Liver (tissue), 9 donors: ENCODE data around the gene MCF2L. TPM values are rescaled to one million over a fixed set of nuclear protein-coding genes. Genes with fewer than 3 reads are reported as not detected.

Experiments used
- DNase-seq: peaks from one replicate; pipeline ENCODE4 v3.0.0-alpha.2; 2017; ENCODE audit warnings: low spot score
- H3K27ac ChIP-seq, 2 donors: one replicate each; pipeline ENCODE4 v1.7.0; 2013; ENCODE audit warnings: inconsistent platforms in 2 of 2, low read length in 2 of 2, control low read depth in 1 of 2, low read depth in 1 of 2, mild to moderate bottlenecking in 1 of 2
- H3K27me3 ChIP-seq, 4 donors: one replicate each; pipeline versions ENCODE4 v1.6.1 to v1.7.0; 2013; ENCODE audit warnings: low read length in 3 of 4, inconsistent platforms in 1 of 4, mild to moderate bottlenecking in 1 of 4, moderate library complexity in 1 of 4; ENCODE audit not compliant: control insufficient read depth in 4 of 4, insufficient read depth in 4 of 4
- H3K36me3 ChIP-seq, 4 donors: one replicate each; pipeline versions ENCODE4 v1.6.1 to v1.7.0; 2013; ENCODE audit warnings: low read length in 3 of 4, mild to moderate bottlenecking in 3 of 4, low read depth in 1 of 4, moderate library complexity in 1 of 4; ENCODE audit not compliant: control insufficient read depth in 4 of 4, insufficient read depth in 3 of 4
- H3K4me1 ChIP-seq, 4 donors: one replicate each; pipeline versions ENCODE4 v1.6.1 to v1.7.0; 2013; ENCODE audit warnings: low read length in 3 of 4, mild to moderate bottlenecking in 3 of 4, moderate library complexity in 1 of 4; ENCODE audit not compliant: control insufficient read depth in 4 of 4, insufficient read depth in 4 of 4
- H3K4me3 ChIP-seq, 3 donors: one replicate each; pipeline versions ENCODE4 v1.6.1 to v1.7.0; 2013; ENCODE audit warnings: low read length in 3 of 3, control low read depth in 1 of 3, low read depth in 1 of 3, mild to moderate bottlenecking in 1 of 3
- H3K9ac ChIP-seq, 2 donors: one replicate each; pipeline ENCODE4 v1.7.0; 2013; ENCODE audit warnings: low read length in 2 of 2, mild to moderate bottlenecking in 2 of 2, moderate library complexity in 2 of 2, control low read depth in 1 of 2, low read depth in 1 of 2
- H3K9me3 ChIP-seq, 4 donors: one replicate each; pipeline versions ENCODE4 v1.6.1 to v1.7.0; 2013; ENCODE audit warnings: low read length in 3 of 4; ENCODE audit not compliant: control insufficient read depth in 4 of 4
- EGR1 ChIP-seq, 2 donors: IDR thresholded peaks; 2 replicates each; pipeline ENCODE4 v1.6.1; 2016 to 2018; ENCODE audit warnings: antibody characterized with exemption in 2 of 2, low read depth in 2 of 2
- RAD21 ChIP-seq, 2 donors: IDR thresholded peaks; 2 replicates each; pipeline ENCODE4 v1.6.1; 2016; ENCODE audit warnings: antibody characterized with exemption in 2 of 2, mild to moderate bottlenecking in 2 of 2
- REST ChIP-seq: IDR thresholded peaks from 2 replicates; pipeline ENCODE4 v1.6.1; 2016; ENCODE audit warnings: antibody characterized with exemption, mild to moderate bottlenecking
- RXRA ChIP-seq, 2 donors: IDR thresholded peaks; 2 replicates each; pipeline ENCODE4 v1.6.1; 2017 to 2018; ENCODE audit warnings: antibody characterized with exemption in 2 of 2, mild to moderate bottlenecking in 1 of 2
- SP1 ChIP-seq: IDR thresholded peaks from 2 replicates; pipeline ENCODE4 v1.6.1; 2018; ENCODE audit warnings: antibody characterized with exemption, mild to moderate bottlenecking
- YY1 ChIP-seq: IDR thresholded peaks from 2 replicates; pipeline ENCODE4 v1.6.1; 2016; ENCODE audit warnings: antibody characterized with exemption, mild to moderate bottlenecking
- WGBS: extraction: QIAGEN DNeasy Blood & Tissue Kit; methylation state at CpG from one replicate; pipeline ENCODE4 v1.1.7; 2013; 5-methylcytosine and 5-hydroxymethylcytosine counted together
- polyA plus RNA-seq, 2 donors: library from polyadenylated mRNA; stranded (reverse) in 1 of 2; unstranded in 1 of 2; fragments of 200-250 nt in 1 of 2; fragments of >200 nt in 1 of 2; fragmentation: Nextera tagmentation in 1 of 2; extraction: Ambion mirVana in 1 of 2; gene quantifications; one replicate each; pipeline versions ENCODE4 v1.2.1 to v1.2.3, GENCODE V29; 2013 to 2015
- total RNA-seq, 2 donors: library from RNA; depleted of rRNA; stranded (reverse); fragments of >200 nt; gene quantifications; one replicate each; pipeline ENCODE4 v1.2.3, GENCODE V29; 2014
- donor health status: healthy.
- donor health status: healthy.
- donor health status: healthy.
- donor health status: healthy.
- donor health status: healthy.

Gene MCF2L
- total and polyA plus RNA-seq, 4 donors: 2.9 to 12.8 (median 7.1) TPM

- 93% methylated on average over 13 of the region's 13 CpGs for WGBS
- H3K27ac ChIP-seq: no peak overlapping the region
Observed at GRCh38 chr13:113148407-113148806, 179.4 kb downstream of the MCF2L start.

GRCh38 chr13:113148940-113149503 lies 180.0 kb downstream of the MCF2L start:
- no peak overlapping the region for H3K4me3 ChIP-seq
- peak overlapping the region; percentile 81 to 90 for H3K27ac ChIP-seq
- no peak overlapping the region for H3K9ac ChIP-seq
- no peaks in the 10 kb centered on the region for H3K9me3 ChIP-seq
- peaks cover 0 to 6% (median 2%) of the 10 kb centered on the region in 4 donors for H3K36me3 ChIP-seq
- DNase-seq: no peak
- H3K27me3 ChIP-seq: no peaks in the 10 kb centered on the region
- 98% methylated on average over 38 of the region's 38 CpGs for WGBS
- peaks cover 7 to 34% (median 20%) of the 10 kb centered on the region in 4 donors for H3K4me1 ChIP-seq
- no peak for TF ChIP-seq RAD21 (IDR thresholded peaks at IDR 0.05)
- TF ChIP-seq YY1: no peak
- TF ChIP-seq RXRA (IDR thresholded peaks at IDR 0.05): no peak
- no peak for TF ChIP-seq REST
- no peak for TF ChIP-seq EGR1 (IDR thresholded peaks at IDR 0.05; ENCODE audit: low read depth in 2 of 2)
- no peak for TF ChIP-seq SP1

More at GRCh38 chr13:113148407-113148806, 179.4 kb downstream of the MCF2L start:
- H3K36me3 ChIP-seq: peaks cover 0 to 13% (median 5%) of the 10 kb centered on the region in 4 donors
- TF ChIP-seq RAD21 (IDR thresholded peaks at IDR 0.05) (no peak), REST (no peak)
- H3K27me3 ChIP-seq: no peaks in the 10 kb centered on the region
- DNase-seq: peak; percentile 8
- no peak overlapping the region for H3K4me3 ChIP-seq
- no peaks in the 10 kb centered on the region for H3K9me3 ChIP-seq
- no peak overlapping the region for H3K9ac ChIP-seq
- H3K4me1 ChIP-seq: peaks cover 7 to 34% (median 20%) of the 10 kb centered on the region in 4 donors

Other genes starting within 250 kb of the MCF2L start
- gene F7, start 136.6 kb downstream of the MCF2L start, total RNA-seq: 10 to 100 TPM; 52.5 to 80.0 TPM
- 10 to 100 TPM; 46.6 to 92.6 TPM for gene F7, start 136.6 kb downstream of the MCF2L start, polyA plus RNA-seq
- gene F10, start 153.6 kb downstream of the MCF2L start, total RNA-seq: 100 to 1,000 TPM in 1 of 2 donors, 10 to 100 TPM in 1; 85.3 to 110 TPM
- 100 to 1,000 TPM; 124 to 199 TPM for gene F10, start 153.6 kb downstream of the MCF2L start, polyA plus RNA-seq
- gene PROZ, start 189.4 kb downstream of the MCF2L start, total RNA-seq: 10 to 100 TPM; 10.6 to 36.6 TPM
- 10 to 100 TPM; 23.9 to 40.7 TPM for gene PROZ, start 189.4 kb downstream of the MCF2L start, polyA plus RNA-seq
- gene PCID2, start 239.5 kb downstream of the MCF2L start, total RNA-seq: 10 to 100 TPM; 30.6 to 39.1 TPM
- gene PCID2, start 239.5 kb downstream of the MCF2L start, polyA plus RNA-seq: 10 to 100 TPM; 13.8 to 14.7 TPM
- 10 to 100 TPM; 64.1 to 89.4 TPM for gene CUL4A, start 240.4 kb downstream of the MCF2L start, total RNA-seq
- 10 to 100 TPM; 19.9 to 27.7 TPM for gene CUL4A, start 240.4 kb downstream of the MCF2L start, polyA plus RNA-seq